Spleen (tissue), 11 donors: ENCODE data around the gene CYP27C1. TPM values are rescaled to one million over a fixed set of nuclear protein-coding genes. Genes with fewer than 3 reads are reported as not detected.
"Not testable (repeated sequence)": the region's sequence is repeated elsewhere in the genome, so short reads cannot be mapped to it uniquely, and the experiment has no call there.

Source experiments
- DNase-seq: peaks from one replicate; pipeline ENCODE4 v3.0.0-alpha.2; 2020
- H3K27ac ChIP-seq, 8 donors: fragments of 200-600 bp; sonication (generic) in 7 of 8; 1 replicate in 4 of 8; 2 replicates in 4 of 8; pipeline versions ENCODE4 v1.5.0 to v1.8.0; 2016 to 2021; ENCODE audit warnings: inconsistent platforms in 4 of 8, mild to moderate bottlenecking in 4 of 8, moderate library complexity in 1 of 8
- H3K27me3 ChIP-seq, 7 donors: fragments of 200-600 bp; sonication (generic) in 6 of 7; replicated peaks in 1 of 7; 1 replicate in 4 of 7; 2 replicates in 3 of 7; pipeline versions ENCODE4 v1.5.0 to v1.8.0; 2016 to 2021; ENCODE audit warnings: inconsistent platforms in 3 of 7, mild to moderate bottlenecking in 1 of 7
- H3K36me3 ChIP-seq, 6 donors: fragments of 200-600 bp; sonication (generic) in 5 of 6; 1 replicate in 4 of 6; 2 replicates in 2 of 6; pipeline versions ENCODE4 v1.5.0 to v1.8.0; 2016 to 2021; ENCODE audit warnings: inconsistent platforms in 2 of 6
- H3K4me1 ChIP-seq, 6 donors: fragments of 200-600 bp; sonication (generic) in 5 of 6; 1 replicate in 3 of 6; 2 replicates in 3 of 6; pipeline versions ENCODE4 v1.5.0 to v1.8.0; 2016 to 2021; ENCODE audit warnings: inconsistent platforms in 3 of 6
- H3K4me3 ChIP-seq, 8 donors: fragments of 200-600 bp; sonication (generic) in 7 of 8; 1 replicate in 4 of 8; 2 replicates in 4 of 8; pipeline versions ENCODE4 v1.5.0 to v1.8.0; 2016 to 2021; ENCODE audit warnings: inconsistent platforms in 4 of 8, mild to moderate bottlenecking in 4 of 8, moderate library complexity in 2 of 8
- H3K9me3 ChIP-seq, 8 donors: fragments of 200-600 bp; sonication (generic) in 7 of 8; 1 replicate in 4 of 8; 2 replicates in 4 of 8; pipeline versions ENCODE4 v1.5.0 to v1.8.0; 2016 to 2021; ENCODE audit warnings: inconsistent platforms in 4 of 8
- POLR2A ChIP-seq, 3 donors: fragments of 450-650 bp; IDR thresholded peaks; one replicate each; pipeline ENCODE4 v1.5.1; 2017; ENCODE audit warnings: antibody characterized with exemption in 3 of 3, mild to moderate bottlenecking in 1 of 3
- POLR2AphosphoS5 ChIP-seq, 3 donors: sonication (generic); formaldehyde crosslinking; IDR thresholded peaks; one replicate each; pipeline ENCODE4 v1.5.1; 2017; ENCODE audit warnings: antibody characterized with exemption in 3 of 3
- WGBS, 5 donors: extraction: QIAGEN DNeasy Blood & Tissue Kit in 3 of 5; methylation state at CpG; one replicate each; pipeline versions ENCODE4 v1.1.5 to v1.1.7; 2013 to 2018; 5-methylcytosine and 5-hydroxymethylcytosine counted together
- intact Hi-C: fragments of 100-400 bp; cut with DNase I; formaldehyde crosslinking; loops from one replicate; pipeline ENCODE4 v1.15.0; 2023; ENCODE audit warnings: low total_unique reads
- polyA plus RNA-seq, 3 donors: library from polyadenylated mRNA; stranded (reverse); fragments of 200-250 nt; gene quantifications; one replicate each; pipeline ENCODE4 v1.2.1, GENCODE V29; 2013
- total RNA-seq, 7 donors: library from RNA; depleted of rRNA in 3 of 7; stranded (reverse); fragments of >200 nt in 3 of 7; fragmentation: NEBNext Ultra II Directional in 4 of 7; extraction: Animal tissue kit (Norgen Biotek cat#: 25700) in 4 of 7; gene quantifications; one replicate each; pipeline versions ENCODE4 v1.1.0 to v1.2.1, GENCODE V29; 2016 to 2021
- TF ChIP-seq, protein P1 (sequence below), 11 experiments: fragments of 200-600 bp in 7 of 11; fragments of 450-650 bp in 4 of 11; sonication (generic) in 4 of 11; IDR thresholded peaks in 8 of 11; conservative IDR thresholded peaks in 3 of 11; 1 replicate in 7 of 11; 2 replicates in 4 of 11; pipeline versions ENCODE4 v1.4.0 to v1.8.0; 2016 to 2021; ENCODE audit warnings: antibody characterized with exemption in 11 of 11, inconsistent platforms in 4 of 11, mild to moderate bottlenecking in 1 of 11
- donor health status: healthy with polysubstance abuse.
- donor health status: DM: no; HTN: no; CAD: no; lungs with moderate emphysema.
- donor health status: DM: no; HTN: no; CAD: no.
- donor health status: Bipolar disorder and iron deficiency.
- donor health status: healthy.
- donor health status: DM: no; HTN: no; CAD: no.
- donor health status: DM: yes; HTN: yes; CAD: no.

CYP27C1 gene
- total and polyA plus RNA-seq, 10 donors, result 0.07 to 0.36 (median 0.21) TPM; not detected in 2

DNA sequence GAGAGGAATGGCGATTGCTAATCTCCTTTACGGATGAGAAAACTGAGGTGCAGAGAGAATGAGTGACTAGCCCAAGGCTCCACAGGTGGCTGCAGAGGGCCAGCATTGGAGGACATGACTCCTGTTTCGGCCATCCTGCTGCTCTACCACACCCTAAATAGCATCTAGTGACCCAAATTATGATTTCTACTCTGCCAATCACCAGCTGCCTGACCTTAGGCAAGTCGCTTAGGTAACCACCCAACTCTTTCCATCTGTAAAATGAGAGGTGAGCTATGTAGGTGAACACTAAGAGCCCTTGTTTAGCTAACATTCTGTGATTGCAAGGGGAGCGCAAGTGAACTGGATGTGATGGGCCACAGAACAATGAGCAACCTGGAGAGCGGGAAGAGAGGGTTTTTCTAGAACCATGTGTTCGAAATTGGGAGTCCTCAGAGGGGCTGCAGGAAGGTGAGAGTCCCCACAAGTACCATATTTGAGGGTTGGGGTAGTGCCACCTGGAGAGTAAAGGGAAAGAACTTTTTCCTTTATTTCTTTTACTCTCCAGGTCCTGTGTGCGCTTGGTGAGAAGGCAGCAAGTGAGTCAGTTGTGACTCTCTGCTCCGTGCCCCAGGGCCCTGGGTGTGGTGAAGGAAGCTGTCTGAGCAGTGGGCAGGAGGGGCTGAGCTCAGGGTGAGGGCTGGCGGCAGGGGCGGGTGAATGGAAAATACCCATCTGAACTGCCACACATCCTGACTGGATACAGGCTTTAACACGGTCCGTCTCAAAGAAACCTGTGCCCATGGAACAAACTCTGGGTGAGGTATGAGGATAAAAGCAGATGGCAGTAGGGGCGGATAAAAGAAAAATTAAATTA is 2.4 kb downstream of the CYP27C1 start:
- peaks cover 9 to 27% (median 24%) of the 10 kb centered on the region in 6 donors for H3K4me1 ChIP-seq
- DNase-seq, result no peak
- H3K27me3 ChIP-seq, result peaks cover 8 to 69% (median 42%) of the 10 kb centered on the region in 7 donors
- no peak overlapping the region for H3K27ac ChIP-seq
- TF ChIP-seq, protein P1, sequence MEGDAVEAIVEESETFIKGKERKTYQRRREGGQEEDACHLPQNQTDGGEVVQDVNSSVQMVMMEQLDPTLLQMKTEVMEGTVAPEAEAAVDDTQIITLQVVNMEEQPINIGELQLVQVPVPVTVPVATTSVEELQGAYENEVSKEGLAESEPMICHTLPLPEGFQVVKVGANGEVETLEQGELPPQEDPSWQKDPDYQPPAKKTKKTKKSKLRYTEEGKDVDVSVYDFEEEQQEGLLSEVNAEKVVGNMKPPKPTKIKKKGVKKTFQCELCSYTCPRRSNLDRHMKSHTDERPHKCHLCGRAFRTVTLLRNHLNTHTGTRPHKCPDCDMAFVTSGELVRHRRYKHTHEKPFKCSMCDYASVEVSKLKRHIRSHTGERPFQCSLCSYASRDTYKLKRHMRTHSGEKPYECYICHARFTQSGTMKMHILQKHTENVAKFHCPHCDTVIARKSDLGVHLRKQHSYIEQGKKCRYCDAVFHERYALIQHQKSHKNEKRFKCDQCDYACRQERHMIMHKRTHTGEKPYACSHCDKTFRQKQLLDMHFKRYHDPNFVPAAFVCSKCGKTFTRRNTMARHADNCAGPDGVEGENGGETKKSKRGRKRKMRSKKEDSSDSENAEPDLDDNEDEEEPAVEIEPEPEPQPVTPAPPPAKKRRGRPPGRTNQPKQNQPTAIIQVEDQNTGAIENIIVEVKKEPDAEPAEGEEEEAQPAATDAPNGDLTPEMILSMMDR (IDR thresholded peaks at IDR 0.05 in 8 of 11, conservative IDR thresholded peaks at IDR 0.05 in 3 of 11), result no peak
- TF ChIP-seq POLR2AphosphoS5 (IDR thresholded peaks at IDR 0.05) (no peak), POLR2A (IDR thresholded peaks at IDR 0.05) (no peak)
- peaks cover 0 to 18% (median 0%) of the 10 kb centered on the region in 8 donors for H3K9me3 ChIP-seq
- 67 to 75% (median 70%) methylated on average over 14 of the region's 14 CpGs for WGBS, 5 donors
- no peak overlapping the region for H3K4me3 ChIP-seq
- H3K36me3 ChIP-seq, result no peaks in the 10 kb centered on the region
- intact Hi-C loops, result no loop called here

DNA sequence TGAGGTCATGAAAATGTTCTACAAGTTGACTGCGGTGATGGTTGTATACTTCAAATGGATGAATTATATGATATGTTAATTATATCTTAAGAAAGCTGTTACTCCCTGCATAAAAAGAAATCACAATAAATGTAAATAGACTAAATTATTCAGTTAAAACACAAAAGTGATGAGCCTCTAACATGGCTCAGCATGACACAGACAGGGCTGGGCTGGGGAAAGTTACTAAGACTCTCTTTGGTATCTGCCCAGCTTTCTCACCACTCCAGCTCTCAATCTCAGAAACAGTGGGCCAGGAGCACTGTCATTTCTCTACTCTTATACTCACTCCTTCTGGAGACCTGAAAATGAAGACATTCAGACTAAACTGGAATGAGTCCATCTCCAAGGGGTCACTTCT is 3.5 kb downstream of the CYP27C1 start:
- WGBS, 5 donors, result 95 to 100% (median 98%) methylated on average over 1 of the region's 1 CpG
- TF ChIP-seq POLR2A (IDR thresholded peaks at IDR 0.05), result no peak
- TF ChIP-seq, protein P1 (IDR thresholded peaks at IDR 0.05 in 8 of 11, conservative IDR thresholded peaks at IDR 0.05 in 3 of 11), result no peak
- TF ChIP-seq POLR2AphosphoS5 (IDR thresholded peaks at IDR 0.05), result no peak

DNA sequence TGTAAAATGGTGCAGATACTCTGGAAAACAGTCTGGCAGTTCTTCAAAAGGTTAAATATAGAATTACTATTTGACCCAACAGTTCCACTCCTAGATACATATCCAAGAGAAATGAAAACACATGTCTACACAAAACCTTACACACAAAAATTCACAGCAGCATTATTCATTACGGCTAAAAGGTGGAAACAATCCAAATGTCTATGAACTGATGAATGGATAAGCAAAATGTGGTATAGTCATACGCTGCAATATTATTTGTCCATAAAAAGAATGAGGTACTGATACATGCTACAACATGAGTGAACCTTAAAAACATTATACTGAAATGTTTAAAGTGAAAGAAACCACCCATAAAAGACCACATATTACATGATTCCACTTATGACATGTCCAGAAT is 4.0 kb downstream of the CYP27C1 start:
- no peak for DNase-seq
- 82 to 92% (median 91%) methylated on average over 2 of the region's 2 CpGs for WGBS, 5 donors
- H3K9me3 ChIP-seq, result peaks cover 0 to 18% (median 0%) of the 10 kb centered on the region in 8 donors
- no peak overlapping the region for H3K4me3 ChIP-seq
- no peak for TF ChIP-seq POLR2AphosphoS5 (IDR thresholded peaks at IDR 0.05)
- TF ChIP-seq, protein P1 (IDR thresholded peaks at IDR 0.05 in 8 of 11, conservative IDR thresholded peaks at IDR 0.05 in 3 of 11), result no peak
- TF ChIP-seq POLR2A (IDR thresholded peaks at IDR 0.05), result no peak
- no peak overlapping the region for H3K27ac ChIP-seq
- no peaks in the 10 kb centered on the region for H3K36me3 ChIP-seq
- intact Hi-C loops, result no loop called here
- peaks cover 9 to 27% (median 24%) of the 10 kb centered on the region in 6 donors for H3K4me1 ChIP-seq
- H3K27me3 ChIP-seq, result peaks cover 8 to 53% (median 37%) of the 10 kb centered on the region in 7 donors

More for the DNA sequence above, 3.5 kb downstream of the CYP27C1 start:
- intact Hi-C loops, result no loop called here
- Histone ChIP-seq H3K9me3 (peaks cover 0 to 18% (median 0%) of the 10 kb centered on the region in 8 donors), H3K27ac (no peak overlapping the region), H3K36me3 (no peaks in the 10 kb centered on the region), H3K4me3 (no peak overlapping the region), H3K4me1 (peaks cover 9 to 27% (median 24%) of the 10 kb centered on the region in 6 donors), H3K27me3 (peaks cover 8 to 58% (median 42%) of the 10 kb centered on the region in 7 donors)
- no peak for DNase-seq

DNA sequence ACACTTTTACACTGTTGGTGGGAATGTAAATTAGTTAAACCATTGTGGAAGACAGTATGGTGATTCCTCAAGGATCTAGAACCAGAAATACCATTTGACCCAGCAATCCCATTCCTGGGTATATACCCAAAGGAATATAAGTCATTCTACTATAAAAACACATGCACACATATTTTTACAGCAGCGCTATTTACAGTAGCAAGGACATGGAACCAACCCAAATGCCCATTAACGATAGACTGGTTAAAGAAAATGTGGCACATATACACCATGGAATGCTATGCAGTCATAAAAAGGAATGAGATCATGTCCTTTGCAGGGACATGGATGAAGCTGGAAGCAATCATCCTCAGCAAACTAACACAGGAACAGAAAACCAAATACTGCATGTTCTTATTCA is 5.9 kb downstream of the CYP27C1 start:
- DNase-seq, H3K36me3 ChIP-seq, intact Hi-C loops, H3K27ac ChIP-seq, H3K4me3 ChIP-seq: not testable (repeated sequence)
- 85 to 98% (median 94%) methylated on average over 2 of the region's 2 CpGs for WGBS, 5 donors
- H3K4me1 ChIP-seq, result peaks cover 5 to 10% (median 9%) of the 10 kb centered on the region in 6 donors
- H3K9me3 ChIP-seq, result peaks cover 0 to 18% (median 0%) of the 10 kb centered on the region in 8 donors
- H3K27me3 ChIP-seq, result peaks cover 5 to 34% (median 20%) of the 10 kb centered on the region in 7 donors
